ENCODE measurements around the gene TIMM44.

The TIMM44 gene

GRCh38 chr19:7915250-7916102 is 28.0 kb downstream of the TIMM44 start:
- DNase-seq (ENCODE audit: low read depth in 1 of 2, low spot score in 1 of 2): no peak

GRCh38 chr19:7914598-7915045 is 28.8 kb downstream of the TIMM44 start, which contains the start of gene TGFBR3L:
TGFBR3L (plus strand) TSS chr19:7914830.
- DNase-seq (ENCODE audit: low read depth in 1 of 2, low spot score in 1 of 2): no peak

GRCh38 chr19:7914099-7914498 is 29.4 kb downstream of the TIMM44 start:
- DNase-seq (ENCODE audit: low read depth in 1 of 2, low spot score in 1 of 2): no peak

GRCh38 chr19:7913652-7914051 is 29.8 kb downstream of the TIMM44 start:
- no peak for DNase-seq (ENCODE audit: low read depth in 1 of 2, low spot score in 1 of 2)

- DNase-seq (ENCODE audit: low read depth in 1 of 2, low spot score in 1 of 2): no peak
Measured at GRCh38 chr19:7912697-7913564, 30.5 kb downstream of the TIMM44 start.

GRCh38 chr19:7912144-7912696 is 31.2 kb downstream of the TIMM44 start:
- DNase-seq (ENCODE audit: low read depth in 1 of 2, low spot score in 1 of 2): no peak

GRCh38 chr19:7911508-7912143 is 31.8 kb downstream of the TIMM44 start:
- DNase-seq (ENCODE audit: low read depth in 1 of 2, low spot score in 1 of 2): no peak

GRCh38 chr19:7910321-7911161 is 32.9 kb downstream of the TIMM44 start:
- DNase-seq (ENCODE audit: low read depth in 1 of 2, low spot score in 1 of 2): no peak

GRCh38 chr19:7909471-7910067 is 33.9 kb downstream of the TIMM44 start:
- DNase-seq (ENCODE audit: low read depth in 1 of 2, low spot score in 1 of 2): no peak

- DNase-seq (ENCODE audit: low read depth in 1 of 2, low spot score in 1 of 2): no peak
Measured at GRCh38 chr19:7908742-7909461, 34.6 kb downstream of the TIMM44 start.

- no peak for DNase-seq (ENCODE audit: low read depth in 1 of 2, low spot score in 1 of 2)
Measured at GRCh38 chr19:7908078-7908699, 35.3 kb downstream of the TIMM44 start.

GRCh38 chr19:7907544-7907943 is 35.9 kb downstream of the TIMM44 start:
- DNase-seq (ENCODE audit: low read depth in 1 of 2, low spot score in 1 of 2): no peak

GRCh38 chr19:7907122-7907521 is 36.3 kb downstream of the TIMM44 start:
- DNase-seq (ENCODE audit: low read depth in 1 of 2, low spot score in 1 of 2): no peak

GRCh38 chr19:7905859-7906258 is 37.6 kb downstream of the TIMM44 start:
- DNase-seq (ENCODE audit: low read depth in 1 of 2, low spot score in 1 of 2): no peak

- DNase-seq (ENCODE audit: low read depth in 1 of 2, low spot score in 1 of 2): no peak
Measured at GRCh38 chr19:7905268-7905667, 38.2 kb downstream of the TIMM44 start.

- DNase-seq (ENCODE audit: low read depth in 1 of 2, low spot score in 1 of 2): peak in 1 of 2 donors; percentile 32
Measured at GRCh38 chr19:7904074-7905020, 39.1 kb downstream of the TIMM44 start.

- DNase-seq (ENCODE audit: low read depth in 1 of 2, low spot score in 1 of 2): peak; percentile 100
Measured at GRCh38 chr19:7903244-7904073, 40.0 kb downstream of the TIMM44 start, which contains the start of gene MAP2K7. MAP2K7 (plus strand) TSS chr19:7903877; CDS start chr19:7903945, 68 bp downstream.

All from activated CD4-positive, alpha-beta T cell treated with anti-CD3 and anti-CD28 coated beads, Interleukin-2, amount 50 U/mL, for 24 hours (primary cell).